Activated naive CD4-positive, alpha-beta T cell treated with anti-CD3 and anti-CD28 coated beads, Interleukin-2, amount 50 U/mL, for 24 hours (primary cell): Measurements from ENCODE around the gene SMIM26.

ENCODE experiments used
- H3K27ac Mint-ChIP-seq: one replicate; pipeline ENCODE4 v1.8.0; 2021; ENCODE audit warnings: mild to moderate bottlenecking, mixed read lengths
- H3K27me3 Mint-ChIP-seq: one replicate; pipeline ENCODE4 v1.8.0; 2021; ENCODE audit warnings: mixed read lengths
- H3K36me3 Mint-ChIP-seq: one replicate; pipeline ENCODE4 v1.8.0; 2021; ENCODE audit warnings: mixed read lengths
- H3K4me1 Mint-ChIP-seq: one replicate; pipeline ENCODE4 v1.8.0; 2021; ENCODE audit warnings: mixed read lengths
- H3K4me3 Mint-ChIP-seq: one replicate; pipeline ENCODE4 v1.8.0; 2021; ENCODE audit warnings: mild to moderate bottlenecking, mixed read lengths
- H3K9me3 Mint-ChIP-seq: one replicate; pipeline ENCODE4 v1.8.0; 2021; ENCODE audit warnings: mixed read lengths

The SMIM26 gene

DNA sequence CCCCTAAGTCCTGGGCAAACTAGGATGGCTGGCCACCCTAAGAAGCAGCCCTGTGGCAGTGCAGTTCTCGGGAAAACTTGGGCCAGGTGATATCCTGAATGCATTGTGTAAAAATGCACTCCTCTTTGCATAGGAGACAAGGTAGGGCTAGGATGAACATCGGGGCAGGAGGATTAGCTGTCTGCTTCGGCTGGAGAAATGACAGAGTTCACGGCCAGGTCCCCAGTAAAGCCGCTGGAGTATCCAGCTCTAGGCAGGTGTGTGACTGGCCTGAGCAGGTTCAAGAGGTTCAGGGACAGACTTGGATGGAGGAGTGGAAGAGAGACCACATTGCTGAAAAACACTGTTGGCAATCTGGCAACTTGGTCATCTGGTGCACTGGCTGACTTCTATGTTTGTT lies 47.0 kb downstream of the SMIM26 start:
- H3K4me3 Mint-ChIP-seq = no peak overlapping the region
- no peak overlapping the region for H3K27ac Mint-ChIP-seq
- H3K9me3 Mint-ChIP-seq = no peaks in the 10 kb centered on the region
- peaks cover 4% of the 10 kb centered on the region for H3K4me1 Mint-ChIP-seq
- peaks cover 11% of the 10 kb centered on the region for H3K36me3 Mint-ChIP-seq
- no peaks in the 10 kb centered on the region for H3K27me3 Mint-ChIP-seq

DNA sequence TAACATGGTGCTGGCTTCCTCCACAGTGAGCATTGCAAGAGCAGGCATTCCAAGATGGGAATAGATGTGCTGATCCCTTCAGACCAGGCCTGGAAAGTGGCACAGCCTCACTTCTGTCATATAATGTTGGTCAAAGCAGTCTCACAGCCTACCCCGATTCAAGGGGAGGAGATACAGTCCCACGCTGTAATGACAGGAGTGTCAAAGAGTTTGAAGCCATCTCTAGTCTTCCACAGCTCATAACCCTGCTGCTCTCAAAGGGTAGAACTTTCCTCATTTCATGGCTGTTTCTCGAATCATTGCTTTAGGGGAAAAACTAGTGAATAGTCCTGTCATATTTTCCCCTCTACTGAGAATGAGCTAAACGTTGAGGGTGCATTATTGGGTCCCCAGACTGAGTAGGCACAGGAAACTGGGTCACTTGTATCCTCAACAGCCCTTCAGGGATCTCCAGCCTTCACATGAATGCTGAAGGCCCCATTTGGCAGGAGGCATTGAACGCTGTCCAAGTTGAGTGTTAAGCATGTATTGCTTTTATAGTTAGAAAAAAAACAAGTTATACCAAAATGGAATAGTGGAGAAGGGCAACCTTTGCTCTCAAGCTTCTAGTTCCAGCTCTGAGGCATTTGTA lies 47.9 kb downstream of the SMIM26 start:
- H3K4me3 Mint-ChIP-seq = no peak overlapping the region
- H3K27me3 Mint-ChIP-seq = no peaks in the 10 kb centered on the region
- no peaks in the 10 kb centered on the region for H3K9me3 Mint-ChIP-seq
- peaks cover 5% of the 10 kb centered on the region for H3K4me1 Mint-ChIP-seq
- H3K36me3 Mint-ChIP-seq = peaks cover 11% of the 10 kb centered on the region
- H3K27ac Mint-ChIP-seq = no peak overlapping the region
